ENCODE data around the gene ATOH8. TPM values are rescaled to one million over a fixed set of nuclear protein-coding genes. Genes with fewer than 3 reads are reported as not detected.

The ATOH8 gene
- total and polyA plus RNA-seq, 2 donors (not counting 3 experiments of a cell fraction or from before 2014, with no cell fraction given), result 10.3 to 12.8 TPM

DNA sequence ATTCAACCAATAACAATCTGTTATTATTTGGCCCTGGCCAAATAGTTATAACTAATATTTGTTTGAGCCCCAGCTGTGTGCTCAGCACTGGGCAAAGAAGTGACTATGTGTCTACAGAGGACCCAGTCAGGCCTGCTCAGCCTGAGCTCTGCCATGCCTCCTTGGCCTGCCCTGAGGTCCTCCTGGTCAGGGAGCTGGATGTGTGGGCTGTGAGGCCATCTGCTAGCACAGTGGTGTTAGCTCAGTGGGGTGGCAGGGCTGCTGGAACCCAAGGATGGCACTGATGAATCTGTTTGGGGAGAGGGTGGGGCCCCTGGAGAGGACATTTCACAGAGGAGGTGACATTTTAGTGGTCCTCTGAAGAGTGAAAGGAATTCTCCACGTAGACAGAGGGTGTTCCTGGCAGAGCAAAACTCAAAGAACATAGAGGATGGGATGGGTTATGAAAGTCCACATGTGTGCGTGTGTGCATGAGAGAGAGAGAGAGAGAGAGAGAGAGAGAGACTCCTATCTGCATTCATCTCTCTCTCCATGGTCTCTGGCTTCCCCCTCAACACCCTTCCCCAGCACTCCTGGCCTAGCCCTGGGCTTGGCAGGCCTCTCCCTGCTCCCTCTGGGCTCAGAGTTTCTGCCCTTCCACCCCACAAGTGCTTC is 21.2 kb upstream of the ATOH8 start:
- no peaks in the 10 kb centered on the region for H3K27me3 ChIP-seq (ENCODE audit: control insufficient read depth in 2 of 2, insufficient read depth in 2 of 2, low read length in 2 of 2)
- no peaks in the 10 kb centered on the region for H3K36me3 ChIP-seq (ENCODE audit: control insufficient read depth in 2 of 2, extremely low read depth in 1 of 2, insufficient read depth in 2 of 2, low read length in 2 of 2)
- TF ChIP-seq GATA2 (IDR thresholded peaks at IDR 0.05; ENCODE audit: insufficient read depth, insufficient read length, low read depth, low read length), result no peak
- TF ChIP-seq JUN (IDR thresholded peaks at IDR 0.05; ENCODE audit: borderline replicate concordance, insufficient read depth, insufficient read length, low read depth), result no peak
- no peak for TF ChIP-seq MYC (IDR thresholded peaks at IDR 0.05; ENCODE audit: low read depth, low read length)
- TF ChIP-seq POLR2AphosphoS5 (IDR thresholded peaks at IDR 0.05; ENCODE audit: insufficient read depth, low read depth, low read length), result no peak
- no peak for TF ChIP-seq FOS (IDR thresholded peaks at IDR 0.05; ENCODE audit: borderline replicate concordance, insufficient read depth, low read length)
- no peak for TF ChIP-seq POLR2A (IDR thresholded peaks at IDR 0.05; ENCODE audit: low read depth, low read length)
- TF ChIP-seq, protein P1, sequence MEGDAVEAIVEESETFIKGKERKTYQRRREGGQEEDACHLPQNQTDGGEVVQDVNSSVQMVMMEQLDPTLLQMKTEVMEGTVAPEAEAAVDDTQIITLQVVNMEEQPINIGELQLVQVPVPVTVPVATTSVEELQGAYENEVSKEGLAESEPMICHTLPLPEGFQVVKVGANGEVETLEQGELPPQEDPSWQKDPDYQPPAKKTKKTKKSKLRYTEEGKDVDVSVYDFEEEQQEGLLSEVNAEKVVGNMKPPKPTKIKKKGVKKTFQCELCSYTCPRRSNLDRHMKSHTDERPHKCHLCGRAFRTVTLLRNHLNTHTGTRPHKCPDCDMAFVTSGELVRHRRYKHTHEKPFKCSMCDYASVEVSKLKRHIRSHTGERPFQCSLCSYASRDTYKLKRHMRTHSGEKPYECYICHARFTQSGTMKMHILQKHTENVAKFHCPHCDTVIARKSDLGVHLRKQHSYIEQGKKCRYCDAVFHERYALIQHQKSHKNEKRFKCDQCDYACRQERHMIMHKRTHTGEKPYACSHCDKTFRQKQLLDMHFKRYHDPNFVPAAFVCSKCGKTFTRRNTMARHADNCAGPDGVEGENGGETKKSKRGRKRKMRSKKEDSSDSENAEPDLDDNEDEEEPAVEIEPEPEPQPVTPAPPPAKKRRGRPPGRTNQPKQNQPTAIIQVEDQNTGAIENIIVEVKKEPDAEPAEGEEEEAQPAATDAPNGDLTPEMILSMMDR (IDR thresholded peaks at IDR 0.05; ENCODE audit: extremely low read depth in 1 of 2, insufficient read depth in 1 of 2, low read depth in 1 of 2, low read length in 2 of 2), result no peak
- TF ChIP-seq, protein P2, sequence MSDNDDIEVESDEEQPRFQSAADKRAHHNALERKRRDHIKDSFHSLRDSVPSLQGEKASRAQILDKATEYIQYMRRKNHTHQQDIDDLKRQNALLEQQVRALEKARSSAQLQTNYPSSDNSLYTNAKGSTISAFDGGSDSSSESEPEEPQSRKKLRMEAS (IDR thresholded peaks at IDR 0.05; ENCODE audit: insufficient read depth, insufficient read length), result no peak
- no peak for TF ChIP-seq EZH2 (IDR thresholded peaks at IDR 0.05; ENCODE audit: borderline replicate concordance, low read depth, low read length, severe bottlenecking)
- H3K9me1 ChIP-seq (replicated peaks; ENCODE audit: control insufficient read depth, extremely low read depth, insufficient read depth, low read length), result no peaks in the 10 kb centered on the region
- H3K4me1 ChIP-seq (ENCODE audit: control insufficient read depth, extremely low read depth, insufficient read depth, low read length), result peaks cover 24% of the 10 kb centered on the region
- H3K79me2 ChIP-seq (ENCODE audit: control insufficient read depth, insufficient read depth, low read length), result no peaks in the 10 kb centered on the region
- no peak overlapping the region for H3K4me3 ChIP-seq (replicated peaks in 1 of 3; ENCODE audit: insufficient read depth in 1 of 3, low read depth in 1 of 3, low read length in 3 of 3)
- no peaks in the 10 kb centered on the region for H3K9me3 ChIP-seq (replicated peaks; ENCODE audit: control insufficient read depth, insufficient read depth, low read length)
- FAIRE-seq (no peak), DNase-seq (ENCODE audit: low read depth, low spot score) (no peak)
- no peaks in the 10 kb centered on the region for H4K20me1 ChIP-seq (replicated peaks; ENCODE audit: control insufficient read depth, extremely low read depth, insufficient read depth, low read length)
- no peak overlapping the region for H2AFZ ChIP-seq (ENCODE audit: low read depth, low read length)
- dilution Hi-C loops (cut with MboI; ENCODE audit: extremely low pct_ligation_motif_present, low sequenced_read_pairs), result no loop called here
- ChIA-PET CTCF (interaction anchor here (1.6 to 5.2 kb wide), 4 partner anchors 9 to 82 kb away, joined by 5 to 27 read pairs (median 10); no protein-coding TSS in a partner anchor), POLR2A (no interaction called here)
- BruUV-seq (replicated peaks), result no TSS peak
- intact Hi-C loops (cut with micrococcal nuclease), result no loop called here
- H3K4me2 ChIP-seq (ENCODE audit: insufficient read depth, low read length), result no peak overlapping the region
- H3K9ac ChIP-seq (replicated peaks; ENCODE audit: extremely low read depth, insufficient read depth, low read length), result no peak overlapping the region
- H3K27ac ChIP-seq (ENCODE audit: insufficient read depth, low read depth, low read length), result no peak overlapping the region

Measured in endothelial cell of umbilical vein (primary cell).